GM12801 (cell line): Measurements from ENCODE around the gene LRRC55.

ENCODE experiments used
- TF ChIP-seq, protein P1 (sequence below): IDR thresholded peaks from one replicate; pipeline ENCODE4 v1.5.1; 2011; ENCODE audit warnings: control low read depth; ENCODE audit not compliant: insufficient read length; ENCODE audit errors: extremely low read depth

Gene LRRC55

DNA sequence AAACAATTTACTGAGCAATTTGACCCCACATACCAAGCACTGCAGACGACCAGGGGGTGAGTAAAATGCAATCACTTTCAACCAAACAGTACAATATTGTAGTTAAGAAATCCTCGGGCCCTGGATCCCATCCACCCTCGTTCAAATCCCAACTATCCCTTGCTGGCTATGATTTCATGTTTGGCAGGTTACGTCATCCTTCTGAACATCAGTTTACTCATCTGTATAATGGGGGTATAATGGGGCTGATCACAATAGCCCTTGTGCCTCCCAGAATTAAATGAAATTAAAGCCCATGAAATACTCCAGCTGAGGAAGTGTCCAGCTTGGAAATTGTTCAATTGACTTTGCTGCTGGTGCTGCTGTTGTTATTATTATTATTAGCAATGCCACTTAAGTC is 34.7 kb downstream of the LRRC55 start:
- TF ChIP-seq, protein P1, sequence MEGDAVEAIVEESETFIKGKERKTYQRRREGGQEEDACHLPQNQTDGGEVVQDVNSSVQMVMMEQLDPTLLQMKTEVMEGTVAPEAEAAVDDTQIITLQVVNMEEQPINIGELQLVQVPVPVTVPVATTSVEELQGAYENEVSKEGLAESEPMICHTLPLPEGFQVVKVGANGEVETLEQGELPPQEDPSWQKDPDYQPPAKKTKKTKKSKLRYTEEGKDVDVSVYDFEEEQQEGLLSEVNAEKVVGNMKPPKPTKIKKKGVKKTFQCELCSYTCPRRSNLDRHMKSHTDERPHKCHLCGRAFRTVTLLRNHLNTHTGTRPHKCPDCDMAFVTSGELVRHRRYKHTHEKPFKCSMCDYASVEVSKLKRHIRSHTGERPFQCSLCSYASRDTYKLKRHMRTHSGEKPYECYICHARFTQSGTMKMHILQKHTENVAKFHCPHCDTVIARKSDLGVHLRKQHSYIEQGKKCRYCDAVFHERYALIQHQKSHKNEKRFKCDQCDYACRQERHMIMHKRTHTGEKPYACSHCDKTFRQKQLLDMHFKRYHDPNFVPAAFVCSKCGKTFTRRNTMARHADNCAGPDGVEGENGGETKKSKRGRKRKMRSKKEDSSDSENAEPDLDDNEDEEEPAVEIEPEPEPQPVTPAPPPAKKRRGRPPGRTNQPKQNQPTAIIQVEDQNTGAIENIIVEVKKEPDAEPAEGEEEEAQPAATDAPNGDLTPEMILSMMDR, result no peak

DNA sequence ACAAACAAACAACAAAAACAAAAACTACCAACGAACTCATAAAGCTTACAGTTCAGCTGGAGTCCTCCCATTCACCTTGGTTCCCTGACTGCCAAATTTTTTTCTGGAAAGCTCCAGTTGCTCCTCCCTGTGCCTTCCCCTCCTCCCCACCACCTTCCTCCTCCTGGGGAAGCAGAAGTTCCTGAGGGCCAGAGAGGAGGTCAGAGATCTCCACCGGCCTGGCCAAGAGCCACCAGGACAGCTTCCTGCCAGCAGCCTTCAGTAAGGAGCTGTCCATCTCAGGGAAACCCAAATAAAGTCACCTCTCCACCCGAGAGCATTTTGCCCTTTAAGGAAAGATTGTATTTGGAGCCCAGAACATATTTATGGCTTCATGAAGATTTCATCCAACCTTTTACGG is 35.3 kb downstream of the LRRC55 start:
- TF ChIP-seq, protein P1, result no peak

DNA sequence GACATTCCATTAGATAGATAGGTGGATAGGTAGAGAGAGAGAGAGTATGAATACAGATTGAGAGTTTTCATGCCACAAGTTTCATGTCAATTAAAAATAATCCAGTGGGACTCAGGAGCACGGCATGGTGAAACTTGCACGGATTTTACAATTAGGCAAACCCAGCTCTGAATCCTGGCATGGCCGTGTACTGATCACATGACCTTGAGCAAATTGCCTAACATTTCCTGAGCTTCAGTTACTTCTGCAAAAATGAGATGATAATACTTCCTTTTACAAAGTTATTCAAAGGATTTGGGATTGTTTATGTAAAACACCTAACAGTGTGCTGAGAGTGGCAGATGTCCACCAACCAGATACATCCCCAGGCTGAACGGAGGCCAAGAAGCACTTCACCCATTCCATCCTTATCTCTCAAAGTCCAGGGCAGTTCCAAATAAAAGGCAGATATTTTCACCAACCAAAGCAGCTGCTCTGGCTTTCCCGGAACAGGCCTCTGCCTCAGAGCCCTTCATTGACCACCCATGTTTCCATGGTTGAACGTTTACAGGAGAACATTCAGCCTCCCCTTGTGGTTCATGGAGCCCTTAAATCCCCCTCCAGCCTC is 37.4 kb downstream of the LRRC55 start:
- TF ChIP-seq, protein P1, result no peak

DNA sequence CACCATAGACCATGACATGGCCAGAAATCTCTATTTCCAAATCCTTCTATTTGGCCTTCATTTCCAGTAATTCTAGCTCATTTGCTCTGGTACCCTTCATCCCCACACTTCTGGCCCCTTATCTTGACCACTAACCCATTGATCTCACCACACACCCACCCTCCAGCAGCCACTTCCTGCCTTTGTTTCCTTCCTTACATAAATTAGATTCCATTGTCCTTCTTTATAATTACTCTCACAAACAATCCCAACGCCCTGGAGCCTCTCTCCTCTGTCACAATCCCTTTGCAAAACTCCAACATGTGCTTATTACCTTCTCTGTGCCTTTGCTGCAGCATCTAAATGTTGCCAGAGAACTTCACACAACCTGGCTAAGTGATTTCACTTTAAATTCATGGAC is 40.5 kb downstream of the LRRC55 start:
- TF ChIP-seq, protein P1, result no peak

DNA sequence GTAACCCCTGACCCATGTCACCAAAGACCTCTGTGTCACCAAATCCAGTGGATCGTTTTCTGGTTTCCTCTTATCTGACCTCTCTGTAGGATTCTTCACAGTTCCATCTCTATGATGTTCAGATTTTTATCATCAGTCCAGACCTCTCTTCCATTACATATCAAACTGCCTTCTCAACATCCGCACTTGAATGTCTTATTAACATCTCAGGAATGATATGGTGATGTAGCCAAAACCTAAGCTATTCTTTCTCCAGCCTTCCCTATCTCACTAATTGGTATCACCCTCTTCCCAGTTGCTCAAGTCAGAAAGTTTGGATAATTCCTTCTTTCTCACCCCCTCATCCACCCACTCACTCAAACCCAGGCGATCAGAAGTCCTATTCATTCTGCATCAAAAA is 41.8 kb downstream of the LRRC55 start:
- TF ChIP-seq, protein P1, result no peak

DNA sequence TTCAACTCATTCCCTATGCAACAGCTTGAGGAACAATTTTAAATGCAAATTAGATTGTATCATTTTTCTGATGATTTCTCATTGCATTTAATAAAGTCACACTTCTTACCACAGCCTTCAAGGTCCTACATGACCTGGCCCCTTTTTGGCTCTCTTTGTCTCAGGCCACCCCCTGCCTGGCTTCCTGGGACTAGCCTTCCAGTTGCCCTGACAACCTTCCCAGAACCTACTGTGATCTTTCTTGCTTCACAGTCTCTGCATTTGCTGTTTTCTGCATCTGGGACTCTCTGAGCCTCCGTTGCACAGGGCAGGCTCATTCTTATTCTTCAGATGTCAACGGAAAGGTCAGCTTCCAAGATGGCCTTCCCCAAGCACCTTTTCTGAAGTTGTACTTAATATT is 42.4 kb downstream of the LRRC55 start:
- TF ChIP-seq, protein P1, result no peak

DNA sequence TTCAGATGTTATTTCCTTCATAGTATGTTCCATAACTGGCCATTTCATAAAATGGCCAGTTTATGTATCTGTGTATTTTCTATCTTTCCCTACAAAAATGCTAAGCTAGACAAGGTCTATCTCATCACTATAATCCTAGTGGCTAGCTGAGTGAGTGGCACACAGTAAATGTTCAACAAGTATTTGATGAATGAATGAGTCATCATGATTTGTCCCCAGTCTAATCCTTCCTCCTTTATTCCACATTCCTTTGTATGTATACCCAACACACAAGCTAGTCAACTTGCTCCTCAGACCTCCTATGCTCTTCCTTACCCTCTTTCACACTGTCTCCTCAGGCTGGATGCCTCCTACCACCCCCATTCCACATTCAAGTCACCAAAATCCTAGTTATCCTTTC is 42.8 kb downstream of the LRRC55 start:
- TF ChIP-seq, protein P1, result no peak
